HG02588 (cell line): ENCODE results near the gene POTEF.
"Not testable (repeated sequence)": the region's sequence is repeated elsewhere in the genome, so short reads cannot be mapped to it uniquely, and the experiment has no call there.

Experiments used
- ATAC-seq: cut with Tn5 transposase; IDR thresholded peaks from one replicate; pipeline ENCODE4 v1.9.1; 2021; ENCODE audit warnings: mild to moderate bottlenecking, moderate library complexity; ENCODE audit not compliant: unreplicated experiment

POTEF gene

GRCh38 chr2:130135692-130136541, 6.9 kb upstream of the POTEF start:
- no peak for ATAC-seq

DNA sequence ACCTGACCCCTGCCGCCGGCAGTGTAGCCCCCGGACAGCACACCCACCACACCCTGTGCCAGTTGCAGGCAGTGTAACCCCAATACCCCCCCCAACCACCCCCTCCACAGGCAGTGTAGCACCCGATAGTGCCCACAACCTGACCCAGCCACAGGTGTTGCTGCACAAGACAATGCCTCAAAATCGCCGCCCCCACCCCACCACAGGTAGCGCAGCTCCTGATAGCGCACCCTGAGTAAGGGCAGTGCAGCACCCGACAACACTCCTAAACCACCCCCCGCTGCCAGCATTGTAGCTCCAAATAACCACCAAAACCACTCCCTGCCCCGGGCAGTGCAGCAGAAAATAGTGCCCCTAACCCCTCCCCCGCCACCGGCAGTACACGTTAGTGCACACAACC, 558 bp downstream of the POTEF start:
- ATAC-seq = not testable (repeated sequence)

DNA sequence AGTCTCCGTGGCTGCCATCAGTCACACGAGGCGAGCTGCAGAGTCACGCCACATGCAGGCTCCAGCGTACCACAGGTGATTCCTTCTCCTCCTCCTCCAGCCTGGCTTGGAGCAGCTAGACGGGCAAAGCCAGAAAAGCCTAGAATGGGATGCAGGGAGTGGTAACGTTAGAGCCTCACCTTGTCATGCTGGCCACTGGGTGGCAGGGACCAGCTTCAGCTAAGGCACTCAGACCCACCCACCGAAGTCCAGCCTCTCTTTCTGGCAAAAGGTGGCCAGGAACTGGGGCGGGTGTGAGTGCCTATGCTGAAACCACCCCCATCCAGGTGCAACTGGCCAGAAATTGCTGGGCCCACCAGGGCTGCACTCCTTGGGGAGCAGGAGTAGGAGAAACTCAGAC, 1.3 kb downstream of the POTEF start:
- not testable (repeated sequence) for ATAC-seq

GRCh38 chr2:130120924-130121323, 8.1 kb downstream of the POTEF start:
- not testable (repeated sequence) for ATAC-seq

- ATAC-seq = not testable (repeated sequence)
Measured at GRCh38 chr2:130102597-130103363, 26.2 kb downstream of the POTEF start.

- ATAC-seq = not testable (repeated sequence)
Measured at GRCh38 chr2:130062645-130063044, 66.4 kb downstream of the POTEF start.

GRCh38 chr2:130059982-130060381, 69.0 kb downstream of the POTEF start:
- ATAC-seq = not testable (repeated sequence)

DNA sequence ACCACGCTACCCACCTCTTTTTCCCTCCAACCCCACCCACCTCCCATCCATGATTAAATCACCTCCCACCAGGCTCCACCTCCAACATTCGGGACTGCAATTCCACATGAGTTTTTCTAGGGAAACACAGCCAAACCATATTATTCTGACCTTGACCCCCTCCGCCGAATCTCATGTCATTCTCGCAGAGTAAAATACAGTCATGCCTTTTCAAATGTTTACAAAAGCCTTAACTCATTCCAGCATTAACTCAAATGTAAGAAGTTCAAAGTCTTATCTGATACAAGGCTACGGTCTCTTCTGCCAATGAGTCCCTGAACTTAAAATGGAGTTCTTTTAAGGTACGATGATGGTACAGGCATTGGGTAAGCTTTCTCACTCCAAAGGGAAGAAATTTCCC, 72.7 kb downstream of the POTEF start:
- ATAC-seq = not testable (repeated sequence)

DNA sequence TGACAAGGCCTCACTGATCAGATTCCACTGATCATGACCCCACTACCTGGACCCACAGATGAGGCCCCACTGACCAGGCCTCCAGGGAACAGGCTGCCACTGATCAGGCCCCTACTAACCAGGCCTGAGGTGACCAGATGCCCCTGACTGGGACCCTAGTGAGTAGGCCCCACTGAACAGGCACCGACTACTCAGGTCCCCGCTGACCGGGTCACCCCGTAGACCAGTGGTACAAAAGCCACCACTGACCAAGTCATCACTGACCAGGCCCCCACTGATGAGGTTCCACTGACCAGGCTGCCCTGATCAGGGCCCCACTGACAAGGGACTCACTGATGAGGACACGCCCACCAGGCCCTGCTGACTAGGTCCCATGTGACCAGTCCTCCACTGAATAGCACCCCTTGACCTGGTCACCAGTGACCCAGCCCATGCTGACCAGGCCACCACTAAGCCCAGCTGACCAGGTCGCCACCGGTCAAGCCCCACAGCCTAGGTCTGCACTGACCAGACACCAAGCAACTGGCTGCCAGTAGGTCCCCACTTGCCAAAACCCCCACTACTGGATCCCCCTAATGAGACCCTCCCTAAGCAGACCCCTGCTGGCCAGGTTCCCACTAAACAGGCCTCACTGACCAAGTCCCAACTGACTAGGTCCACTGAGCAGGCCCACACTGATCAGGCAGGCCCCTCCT, 75.7 kb downstream of the POTEF start:
- ATAC-seq = not testable (repeated sequence)

DNA sequence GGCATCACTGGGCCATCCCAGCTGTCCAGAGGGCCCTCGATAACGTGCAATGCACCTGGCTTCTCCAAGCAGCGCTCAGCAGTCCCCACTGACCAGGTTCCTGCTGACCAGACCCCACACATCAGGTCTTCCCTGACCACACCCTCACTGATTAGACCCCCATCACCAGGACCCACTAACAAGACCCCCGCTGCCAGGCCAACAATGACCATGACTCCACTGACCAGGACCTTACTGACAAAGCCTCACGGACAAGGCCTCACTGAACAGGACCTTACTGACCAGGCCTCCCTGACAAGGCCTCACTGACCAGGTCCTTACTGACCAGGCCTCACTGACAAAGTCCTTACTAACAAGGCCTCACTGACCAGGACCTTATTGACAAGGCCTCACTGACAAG, 76.6 kb downstream of the POTEF start:
- ATAC-seq = not testable (repeated sequence)

GRCh38 chr2:130048422-130048821, 80.6 kb downstream of the POTEF start:
- ATAC-seq = not testable (repeated sequence)

- ATAC-seq = not testable (repeated sequence)
Measured at GRCh38 chr2:130038265-130038603, 90.8 kb downstream of the POTEF start.

DNA sequence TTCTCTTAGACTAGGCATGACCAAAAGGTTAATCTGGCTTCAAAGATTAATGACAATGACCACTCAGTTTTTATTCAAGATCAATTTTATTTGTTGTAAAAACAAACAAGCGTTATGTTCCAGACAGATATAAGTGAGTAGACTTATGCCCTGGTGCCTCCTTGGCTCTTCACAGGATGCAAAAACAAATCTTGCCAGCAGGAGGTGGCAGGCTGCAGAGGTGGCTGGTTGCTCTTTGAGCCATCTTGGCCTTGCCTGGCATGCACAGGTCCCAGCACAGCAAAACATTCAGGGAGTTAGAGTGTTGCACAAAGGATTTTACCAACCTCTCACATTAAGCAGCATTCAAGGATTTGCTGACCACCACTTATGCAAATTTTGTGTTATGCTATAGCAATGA, 103.1 kb downstream of the POTEF start:
- not testable (repeated sequence) for ATAC-seq
